Measurements from ENCODE around the gene EBNA1BP2. TPM values are rescaled to one million over a fixed set of nuclear protein-coding genes. Genes with fewer than 3 reads are reported as not detected.
"Not testable (repeated sequence)": the region's sequence is repeated elsewhere in the genome, so short reads cannot be mapped to it uniquely, and the experiment has no call there.

The EBNA1BP2 gene
- polyA plus RNA-seq, 3 donors from 2014 or later: 52.8 to 61.7 (median 57.6) TPM

- no peaks in the 10 kb centered on the region for H3K4me1 Mint-ChIP-seq
- no peak overlapping the region for H3K4me3 Mint-ChIP-seq
- peaks cover 2 to 17% (median 7%) of the 10 kb centered on the region in 3 donors for H3K27me3 Mint-ChIP-seq (ENCODE audit: low read depth in 3 of 3)
- H3K36me3 Mint-ChIP-seq: no peaks in the 10 kb centered on the region
- H3K27ac Mint-ChIP-seq: no peak overlapping the region
- H3K9me3 Mint-ChIP-seq: no peaks in the 10 kb centered on the region
- no peak for DNase-seq
Observed at GRCh38 chr1:43121256-43121900, 50.7 kb downstream of the EBNA1BP2 start.

GRCh38 chr1:43119928-43120586, 52.0 kb downstream of the EBNA1BP2 start:
- peaks cover 2 to 17% (median 7%) of the 10 kb centered on the region in 3 donors for H3K27me3 Mint-ChIP-seq (ENCODE audit: low read depth in 3 of 3)
- H3K4me1 Mint-ChIP-seq, DNase-seq, H3K36me3 Mint-ChIP-seq, H3K9me3 Mint-ChIP-seq, H3K27ac Mint-ChIP-seq: not testable (repeated sequence)
- H3K4me3 Mint-ChIP-seq: peak overlapping the region in 1 of 5 donors; percentile 75

Other genes with a start within 250 kb of the EBNA1BP2 start
- 10 to 100 TPM; 39.1 to 55.0 (median 42.4) TPM for gene SLC2A1, start 213.4 kb downstream of the EBNA1BP2 start, polyA plus RNA-seq
- not detected for gene CFAP57, start within 50 bp of the EBNA1BP2 start, polyA plus RNA-seq
- 1 to 10 TPM in 1 of 3 donors, under 1 TPM in 1, not detected in 1; 0.53 to 3.7 TPM for gene TMEM125, start 97.7 kb upstream of the EBNA1BP2 start, polyA plus RNA-seq
- not detected for gene C1orf210, start 113.3 kb upstream of the EBNA1BP2 start, polyA plus RNA-seq
- gene TIE1, start 128.7 kb upstream of the EBNA1BP2 start, polyA plus RNA-seq: 1 to 10 TPM; 8.8 to 9.2 (median 8.8) TPM
- under 1 TPM in 1 of 3 donors, not detected in 2; 0.57 TPM for gene MPL, start 165.5 kb upstream of the EBNA1BP2 start, polyA plus RNA-seq
- gene CDC20, start 186.7 kb upstream of the EBNA1BP2 start, polyA plus RNA-seq: 1 to 10 TPM in 2 of 3 donors, under 1 TPM in 1; 0.69 to 4.0 (median 3.0) TPM
- gene ELOVL1, start 195.7 kb upstream of the EBNA1BP2 start, polyA plus RNA-seq: 100 to 1,000 TPM in 2 of 3 donors, 10 to 100 TPM in 1; 99.8 to 189 (median 113) TPM
- 10 to 100 TPM; 24.8 to 43.3 (median 31.4) TPM for gene MED8, start 217.5 kb upstream of the EBNA1BP2 start, polyA plus RNA-seq
- 1 to 10 TPM; 3.4 to 8.3 (median 4.5) TPM for gene SZT2, start 217.6 kb upstream of the EBNA1BP2 start, polyA plus RNA-seq

All from immature natural killer cell (primary cell).